Heart left ventricle (tissue), 16 donors: Measurements from ENCODE around the gene CUTA. TPM values are rescaled to one million over a fixed set of nuclear protein-coding genes. Genes with fewer than 3 reads are reported as not detected.
A peak's percentile ranks its signal among the peaks of the same experiment; 100 is the strongest.
"Not testable (repeated sequence)": the region's sequence is repeated elsewhere in the genome, so short reads cannot be mapped to it uniquely, and the experiment has no call there.

Experiments
- ATAC-seq, 4 donors: fragments of 200-7000 bp; cut with Tn5 transposase; one replicate each; pipeline ENCODE4 v1.9.1; 2020 to 2022; ENCODE audit warnings: moderate library complexity in 4 of 4, mild to moderate bottlenecking in 3 of 4, moderate number of reproducible peaks in 1 of 4
- DNase-seq, 5 donors: peaks; one replicate each; pipeline ENCODE4 v3.0.0-alpha.2; 2020
- H3K27ac ChIP-seq, 12 donors: fragments of 200-600 bp; sonication (generic) in 4 of 12; one replicate each; pipeline versions ENCODE4 v1.5.0 to v1.8.0; 2016 to 2022; ENCODE audit warnings: mild to moderate bottlenecking in 2 of 12
- H3K27me3 ChIP-seq, 9 donors: fragments of 200-600 bp; sonication (generic) in 2 of 9; one replicate each; pipeline versions ENCODE4 v1.5.1 to v1.8.0; 2016 to 2022; ENCODE audit warnings: mild to moderate bottlenecking in 3 of 9
- H3K36me3 ChIP-seq, 9 donors: fragments of 200-600 bp; sonication (generic) in 2 of 9; one replicate each; pipeline versions ENCODE4 v1.5.0 to v1.8.0; 2018 to 2022; ENCODE audit warnings: mild to moderate bottlenecking in 2 of 9
- H3K4me1 ChIP-seq, 12 donors: fragments of 200-600 bp; sonication (generic) in 4 of 12; one replicate each; pipeline versions ENCODE4 v1.5.0 to v1.8.0; 2016 to 2022; ENCODE audit warnings: mild to moderate bottlenecking in 3 of 12
- H3K4me3 ChIP-seq, 12 donors: fragments of 200-600 bp; sonication (generic) in 4 of 12; one replicate each; pipeline versions ENCODE4 v1.5.0 to v1.8.0; 2017 to 2022; ENCODE audit warnings: mild to moderate bottlenecking in 9 of 12, moderate library complexity in 4 of 12
- H3K9me3 ChIP-seq, 12 donors: fragments of 200-600 bp; sonication (generic) in 4 of 12; one replicate each; pipeline versions ENCODE4 v1.5.0 to v1.8.0; 2016 to 2022; ENCODE audit warnings: mild to moderate bottlenecking in 1 of 12
- POLR2A ChIP-seq, 2 donors: fragments of 450-650 bp; IDR thresholded peaks; one replicate each; pipeline ENCODE4 v1.6.1; 2017; ENCODE audit warnings: antibody characterized with exemption in 2 of 2, mild to moderate bottlenecking in 2 of 2, moderate library complexity in 2 of 2
- WGBS, 4 donors: extraction: QIAGEN DNeasy Blood & Tissue Kit in 2 of 4; methylation state at CpG; one replicate each; pipeline versions ENCODE4 v1.1.5 to v1.1.7; 2013 to 2018; 5-methylcytosine and 5-hydroxymethylcytosine counted together
- intact Hi-C, 10 donors: fragments of 100-400 bp; cut with DNase I; formaldehyde crosslinking; loops; one replicate each; pipeline versions ENCODE4 v1.11.1 to v1.14.2; 2022
- polyA plus RNA-seq, 2 donors: library from polyadenylated mRNA; stranded (reverse); fragments of 200-250 nt; gene quantifications; one replicate each; pipeline ENCODE4 v1.2.3, GENCODE V29; 2013
- total RNA-seq, 9 donors: library from RNA; depleted of rRNA in 2 of 9; stranded (reverse); fragments of >200 nt in 2 of 9; fragmentation: NEBNext Ultra II Directional in 3 of 9; extraction: Animal tissue kit (Norgen Biotek cat#: 25700) in 3 of 9; gene quantifications; one replicate each; pipeline versions ENCODE4 v1.1.0 to v1.2.4, GENCODE V29; 2016 to 2023
- TF ChIP-seq, protein P1 (sequence below), 12 donors: fragments of 200-600 bp; sonication (generic) in 4 of 12; IDR thresholded peaks; one replicate each; pipeline versions ENCODE4 v1.5.0 to v1.8.0; 2018 to 2022; ENCODE audit warnings: antibody characterized with exemption in 12 of 12, mild to moderate bottlenecking in 5 of 12
- donor health status: ischemic (EF 13 %, LVEDD 7.1; RV severe dilation, severe dysfunction).
- donor health status: healthy with polysubstance abuse.
- donor health status: DM: no; HTN: yes; CAD: no.
- donor health status: DM: no; HTN: no; CAD: no.
- donor health status: ischemic (EF 25% LVEDD 6.9; RV normal size, moderate dysfunction).
- donor health status: ischemic (EF 25% LVEDD 5.7; RV mildly dilated, moderate dysfunction).
- donor health status: healthy.
- donor health status: DM: yes; HTN: yes; CAD: no.
- donor health status: ischemic (EF 35%, LVEDD 5.7; RV mildly dilated, moderate dysfunction).
- donor health status: nonischemic (EF 11% LVEDD 7.7; RV severe dilation, severe dysfunction).
- donor health status: DM: yes; HTN: yes; CAD: no.
- donor health status: PGD.
- donor health status: ischemic (EF 29% LVEDD 5.4; RV normal size, mild dysfunction).
- donor health status: nonischemic (EF 23%, LVEDD 6.1; RV moderate dilation, normal function).

The CUTA gene
- total and polyA plus RNA-seq, 11 donors = 99.3 to 142 (median 128) TPM

DNA sequence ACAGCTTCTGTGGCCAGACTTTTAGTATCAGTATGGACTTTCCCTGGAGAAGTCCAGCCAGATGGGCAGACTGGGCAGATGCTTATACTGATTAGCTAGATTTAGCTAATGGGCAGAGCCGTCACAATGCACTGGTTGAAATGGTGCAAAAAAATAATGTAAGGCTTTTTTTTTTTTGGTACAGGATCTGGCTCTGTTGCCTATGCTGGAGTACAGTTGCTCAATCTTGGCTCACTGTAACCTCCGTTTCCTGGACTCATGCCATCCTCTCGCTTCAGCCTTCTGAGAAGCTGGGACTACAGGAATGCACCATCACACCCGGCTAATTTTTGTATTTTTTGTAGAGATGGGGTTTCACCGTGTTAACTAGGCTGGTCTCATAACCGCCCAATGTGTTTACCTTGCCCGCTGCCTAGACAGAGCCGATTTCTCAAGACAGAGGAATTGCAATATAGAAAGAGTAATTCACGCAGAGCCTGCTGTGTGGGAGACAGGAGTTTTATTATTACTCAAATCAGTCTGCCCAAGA, 42.7 kb downstream of the CUTA start:
- ATAC-seq (peak; percentile 81 to 93 (median 92)), DNase-seq (peak; percentile 65 to 80 (median 74))
- Histone ChIP-seq H3K4me1 (peaks cover 0 to 55% (median 11%) of the 10 kb centered on the region in 12 donors), H3K36me3 (no peaks in the 10 kb centered on the region), H3K27ac (peak overlapping the region in 9 of 12 donors; percentile 23 to 91 (median 46)), H3K27me3 (no peaks in the 10 kb centered on the region), H3K4me3 (no peak overlapping the region), H3K9me3 (no peaks in the 10 kb centered on the region)
- TF ChIP-seq, protein P1, sequence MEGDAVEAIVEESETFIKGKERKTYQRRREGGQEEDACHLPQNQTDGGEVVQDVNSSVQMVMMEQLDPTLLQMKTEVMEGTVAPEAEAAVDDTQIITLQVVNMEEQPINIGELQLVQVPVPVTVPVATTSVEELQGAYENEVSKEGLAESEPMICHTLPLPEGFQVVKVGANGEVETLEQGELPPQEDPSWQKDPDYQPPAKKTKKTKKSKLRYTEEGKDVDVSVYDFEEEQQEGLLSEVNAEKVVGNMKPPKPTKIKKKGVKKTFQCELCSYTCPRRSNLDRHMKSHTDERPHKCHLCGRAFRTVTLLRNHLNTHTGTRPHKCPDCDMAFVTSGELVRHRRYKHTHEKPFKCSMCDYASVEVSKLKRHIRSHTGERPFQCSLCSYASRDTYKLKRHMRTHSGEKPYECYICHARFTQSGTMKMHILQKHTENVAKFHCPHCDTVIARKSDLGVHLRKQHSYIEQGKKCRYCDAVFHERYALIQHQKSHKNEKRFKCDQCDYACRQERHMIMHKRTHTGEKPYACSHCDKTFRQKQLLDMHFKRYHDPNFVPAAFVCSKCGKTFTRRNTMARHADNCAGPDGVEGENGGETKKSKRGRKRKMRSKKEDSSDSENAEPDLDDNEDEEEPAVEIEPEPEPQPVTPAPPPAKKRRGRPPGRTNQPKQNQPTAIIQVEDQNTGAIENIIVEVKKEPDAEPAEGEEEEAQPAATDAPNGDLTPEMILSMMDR (IDR thresholded peaks at IDR 0.05) = no peak
- TF ChIP-seq POLR2A (IDR thresholded peaks at IDR 0.05) = no peak
- WGBS, 4 donors = 25 to 35% (median 29%) methylated on average over 9 of the region's 9 CpGs
- intact Hi-C loops = no loop called here

DNA sequence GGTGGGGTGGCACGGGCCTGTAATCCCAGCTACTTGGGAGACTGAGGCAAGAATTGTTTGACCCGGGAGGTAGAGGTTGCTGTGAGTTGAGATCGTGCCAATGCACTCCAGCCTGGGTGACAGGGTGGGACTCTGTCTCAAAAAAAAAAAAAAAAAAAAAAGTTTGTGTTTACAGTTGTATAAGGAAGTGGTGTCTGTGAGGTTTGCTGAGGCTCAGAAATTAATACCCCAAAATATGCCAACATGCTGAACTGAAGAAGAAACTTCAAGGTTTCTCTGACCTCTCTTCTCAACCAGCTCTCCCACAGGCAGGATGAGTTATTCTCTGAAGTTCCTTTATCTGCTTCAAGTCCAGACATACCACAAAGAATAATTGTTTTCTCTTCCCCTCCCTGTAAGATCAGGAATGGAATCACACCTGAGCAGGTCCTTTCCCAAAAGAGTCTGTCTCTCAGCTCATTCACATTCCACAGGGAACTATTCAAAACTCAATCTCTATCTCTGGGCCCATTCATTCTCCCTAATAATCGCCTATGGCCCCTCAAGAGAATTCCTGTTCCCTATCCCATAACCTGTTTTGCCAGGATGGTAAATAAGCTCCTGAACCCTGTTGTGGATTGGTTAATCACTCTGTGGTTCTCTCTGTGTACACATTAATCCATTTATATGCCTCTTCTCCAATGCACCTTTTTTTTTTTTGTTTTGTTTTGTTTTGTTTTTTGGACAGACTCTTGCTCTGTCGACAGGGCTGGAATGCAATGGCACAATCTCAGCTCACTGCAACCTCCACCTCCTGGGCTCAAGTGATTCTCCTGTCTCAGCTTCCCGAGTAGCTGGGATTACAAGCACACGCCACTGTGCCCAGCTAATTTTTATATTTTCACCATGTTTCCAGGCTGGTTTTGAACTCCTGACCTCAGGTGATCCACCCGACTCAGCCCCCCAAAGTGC, 43.7 kb downstream of the CUTA start:
- peaks cover 0 to 55% (median 11%) of the 10 kb centered on the region in 12 donors for H3K4me1 ChIP-seq
- no peaks in the 10 kb centered on the region for H3K27me3 ChIP-seq
- WGBS, 4 donors = 72 to 79% (median 77%) methylated on average over 8 of the region's 8 CpGs
- TF ChIP-seq POLR2A (IDR thresholded peaks at IDR 0.05) = no peak
- TF ChIP-seq, protein P1 (IDR thresholded peaks at IDR 0.05) = no peak
- H3K9me3 ChIP-seq = no peaks in the 10 kb centered on the region
- intact Hi-C loops = no loop called here
- ATAC-seq = no peak
- H3K4me3 ChIP-seq = no peak overlapping the region
- no peaks in the 10 kb centered on the region for H3K36me3 ChIP-seq
- DNase-seq = no peak
- H3K27ac ChIP-seq = peak overlapping the region in 4 of 12 donors; percentile 10 to 91 (median 58)

DNA sequence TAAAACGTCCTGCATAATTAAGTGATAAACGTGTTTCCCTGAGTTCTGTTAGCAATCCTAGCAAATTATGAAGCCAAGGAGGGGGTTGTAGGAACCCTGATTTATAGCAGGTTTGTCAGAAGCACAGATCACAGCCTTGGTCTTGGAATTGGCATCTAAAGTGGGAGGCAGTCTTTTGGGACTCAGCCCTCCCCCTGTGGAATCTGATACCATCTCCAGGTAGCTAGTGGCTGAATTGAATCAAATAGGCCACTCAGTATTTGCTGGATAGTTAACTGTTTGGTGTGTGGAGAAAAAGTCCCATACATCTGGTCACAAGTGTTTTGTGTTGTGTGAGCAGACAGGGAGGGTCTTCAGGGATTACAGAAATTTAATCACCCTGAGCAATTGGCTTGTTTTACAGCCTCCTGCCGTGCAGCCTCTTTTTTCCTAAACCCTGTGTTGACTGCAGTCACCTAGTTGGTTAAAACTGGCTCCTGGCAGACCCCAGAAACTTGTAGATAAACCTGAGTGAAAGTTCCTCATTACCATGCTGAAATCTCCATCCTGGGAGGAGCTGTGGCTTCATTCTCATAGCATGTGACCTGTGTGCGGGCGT, 45.3 kb downstream of the CUTA start:
- WGBS, 4 donors = 49 to 58% (median 53%) methylated on average over 5 of the region's 5 CpGs
- DNase-seq (no peak), ATAC-seq (no peak)
- H3K27ac ChIP-seq = no peak overlapping the region
- no peaks in the 10 kb centered on the region for H3K36me3 ChIP-seq
- no peak for TF ChIP-seq POLR2A (IDR thresholded peaks at IDR 0.05)
- TF ChIP-seq, protein P1 (IDR thresholded peaks at IDR 0.05) = no peak
- no peaks in the 10 kb centered on the region for H3K9me3 ChIP-seq
- no peaks in the 10 kb centered on the region for H3K27me3 ChIP-seq
- intact Hi-C loops = no loop called here
- no peak overlapping the region for H3K4me3 ChIP-seq
- H3K4me1 ChIP-seq = peaks cover 0 to 52% (median 11%) of the 10 kb centered on the region in 12 donors

DNA sequence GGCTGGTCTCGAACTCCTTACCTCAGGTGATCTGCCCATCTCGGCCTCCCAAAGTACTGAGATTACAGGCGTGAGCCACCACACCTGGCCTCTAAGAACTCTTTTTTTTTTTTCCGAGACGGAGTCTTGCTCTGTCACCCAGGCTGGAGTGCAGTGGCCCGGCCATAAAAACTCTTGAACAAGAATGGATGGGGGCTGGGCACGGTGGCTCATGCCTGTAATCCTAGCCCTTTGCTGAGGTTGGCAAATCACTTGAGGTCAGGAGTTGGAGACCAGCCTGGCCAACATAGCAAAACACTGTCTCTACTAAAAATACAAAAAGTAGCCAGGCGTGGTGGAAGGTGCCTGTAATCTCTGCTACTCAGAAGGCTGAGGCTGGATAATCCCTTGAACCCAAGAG, 46.0 kb downstream of the CUTA start:
- H3K27ac ChIP-seq, H3K27me3 ChIP-seq, ATAC-seq, H3K9me3 ChIP-seq, H3K4me3 ChIP-seq, intact Hi-C loops, H3K36me3 ChIP-seq, DNase-seq: not testable (repeated sequence)
- peaks cover 0 to 45% (median 11%) of the 10 kb centered on the region in 12 donors for H3K4me1 ChIP-seq
- WGBS, 4 donors = 90 to 95% (median 93%) methylated on average over 8 of the region's 8 CpGs

DNA sequence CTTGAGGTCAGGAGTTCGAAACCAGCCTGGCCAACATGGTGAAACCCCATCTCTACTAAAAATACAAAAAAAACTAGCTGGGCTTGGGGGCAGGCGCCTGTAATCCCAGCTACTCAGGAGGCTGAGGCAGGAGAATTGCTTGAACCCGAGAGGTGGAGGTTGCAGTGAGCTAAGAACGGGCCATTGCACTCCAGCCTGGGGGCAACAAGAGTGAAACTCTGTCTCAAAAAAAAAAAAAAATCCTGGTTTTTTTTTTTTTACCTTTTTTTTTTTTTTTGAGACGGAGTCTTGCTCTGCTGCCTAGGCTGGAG, 50.2 kb downstream of the CUTA start:
- H3K9me3 ChIP-seq, H3K27me3 ChIP-seq, intact Hi-C loops, H3K27ac ChIP-seq, H3K4me3 ChIP-seq, DNase-seq, H3K4me1 ChIP-seq, H3K36me3 ChIP-seq, ATAC-seq: not testable (repeated sequence)
- 90 to 96% (median 94%) methylated on average over 5 of the region's 5 CpGs for WGBS, 4 donors
